ENCODE measurements around the gene KLF9.

DNA sequence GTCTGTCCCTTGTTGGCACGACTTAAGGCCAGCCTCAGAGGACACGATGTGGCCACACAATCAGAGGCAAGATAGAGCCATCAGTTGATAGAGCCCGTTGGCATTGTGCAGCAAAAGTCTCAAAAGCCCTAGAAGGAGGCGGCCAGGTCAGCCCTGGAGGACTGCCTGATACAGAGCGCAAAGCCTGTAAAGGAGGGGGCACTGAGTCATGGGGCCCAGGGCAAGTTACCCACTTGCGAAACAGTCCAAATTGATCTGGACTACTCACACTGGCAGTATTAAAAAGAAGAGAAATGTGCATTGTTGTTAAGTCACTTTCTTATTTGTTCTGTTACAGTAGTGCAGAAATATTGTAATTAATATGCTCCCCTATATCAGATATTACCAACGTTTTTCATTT is 51.5 kb downstream of the KLF9 start:
- TF ChIP-seq POLR2A (IDR thresholded peaks at IDR 0.05) (no peak), POLR2AphosphoS5 (IDR thresholded peaks at IDR 0.05) (no peak)
- TF ChIP-seq, protein P1, sequence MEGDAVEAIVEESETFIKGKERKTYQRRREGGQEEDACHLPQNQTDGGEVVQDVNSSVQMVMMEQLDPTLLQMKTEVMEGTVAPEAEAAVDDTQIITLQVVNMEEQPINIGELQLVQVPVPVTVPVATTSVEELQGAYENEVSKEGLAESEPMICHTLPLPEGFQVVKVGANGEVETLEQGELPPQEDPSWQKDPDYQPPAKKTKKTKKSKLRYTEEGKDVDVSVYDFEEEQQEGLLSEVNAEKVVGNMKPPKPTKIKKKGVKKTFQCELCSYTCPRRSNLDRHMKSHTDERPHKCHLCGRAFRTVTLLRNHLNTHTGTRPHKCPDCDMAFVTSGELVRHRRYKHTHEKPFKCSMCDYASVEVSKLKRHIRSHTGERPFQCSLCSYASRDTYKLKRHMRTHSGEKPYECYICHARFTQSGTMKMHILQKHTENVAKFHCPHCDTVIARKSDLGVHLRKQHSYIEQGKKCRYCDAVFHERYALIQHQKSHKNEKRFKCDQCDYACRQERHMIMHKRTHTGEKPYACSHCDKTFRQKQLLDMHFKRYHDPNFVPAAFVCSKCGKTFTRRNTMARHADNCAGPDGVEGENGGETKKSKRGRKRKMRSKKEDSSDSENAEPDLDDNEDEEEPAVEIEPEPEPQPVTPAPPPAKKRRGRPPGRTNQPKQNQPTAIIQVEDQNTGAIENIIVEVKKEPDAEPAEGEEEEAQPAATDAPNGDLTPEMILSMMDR (IDR thresholded peaks at IDR 0.05): no peak
